ENCODE data around the gene SRRD. TPM values are rescaled to one million over a fixed set of nuclear protein-coding genes. Genes with fewer than 3 reads are reported as not detected.

The SRRD gene
- polyA plus RNA-seq, 1 experiment: 13.1 TPM

- no peaks in the 10 kb centered on the region for H3K27me3 ChIP-seq (ENCODE audit: control insufficient read depth, insufficient read depth, low read length)
- TF ChIP-seq CTCF (IDR thresholded peaks at IDR 0.05; ENCODE audit: insufficient read depth, low read depth, low read length): no peak
- CTCF ChIA-PET: interaction anchor here (0.5 to 1.2 kb wide), 3 partner anchors 24 to 184 kb away, joined by 3 to 4 read pairs (median 3); no protein-coding TSS in a partner anchor
- no peak overlapping the region for H3K4me3 ChIP-seq (ENCODE audit: low read depth, low read length)
- POLR2A ChIA-PET: interaction anchor here (0.6 to 0.7 kb wide), 2 partner anchors 15 to 85 kb away, joined by 3 read pairs; no protein-coding TSS in a partner anchor
- H3K36me3 ChIP-seq (ENCODE audit: control insufficient read depth, insufficient read depth, low read length): no peaks in the 10 kb centered on the region
- no peak for DNase-seq (ENCODE audit: low read depth)
These were observed 4.5 kb upstream of the SRRD start for GRCh38 chr22:26479043-26479791.

GRCh38 chr22:26479792-26480610 lies 3.7 kb upstream of the SRRD start:
- POLR2A ChIA-PET: no interaction called here
- no peak for TF ChIP-seq CTCF (IDR thresholded peaks at IDR 0.05; ENCODE audit: insufficient read depth, low read depth, low read length)
- CTCF ChIA-PET: interaction anchor here (1.0 to 1.5 kb wide), 4 partner anchors 16 to 115 kb away, joined by 3 to 4 read pairs (median 4); no protein-coding TSS in a partner anchor
- H3K36me3 ChIP-seq (ENCODE audit: control insufficient read depth, insufficient read depth, low read length): no peaks in the 10 kb centered on the region
- no peaks in the 10 kb centered on the region for H3K27me3 ChIP-seq (ENCODE audit: control insufficient read depth, insufficient read depth, low read length)
- DNase-seq (ENCODE audit: low read depth): no peak
- H3K4me3 ChIP-seq (ENCODE audit: low read depth, low read length): no peak overlapping the region

GRCh38 chr22:26480611-26480932 lies 3.1 kb upstream of the SRRD start:
- ChIA-PET POLR2A (no interaction called here), CTCF (interaction anchor here (1.3 to 1.5 kb wide), 2 partner anchors 17 to 19 kb away, joined by 3 to 4 read pairs; no protein-coding TSS in a partner anchor)
- H3K27me3 ChIP-seq (ENCODE audit: control insufficient read depth, insufficient read depth, low read length): no peaks in the 10 kb centered on the region
- H3K36me3 ChIP-seq (ENCODE audit: control insufficient read depth, insufficient read depth, low read length): no peaks in the 10 kb centered on the region
- no peak for TF ChIP-seq CTCF (IDR thresholded peaks at IDR 0.05; ENCODE audit: insufficient read depth, low read depth, low read length)
- DNase-seq (ENCODE audit: low read depth): no peak
- no peak overlapping the region for H3K4me3 ChIP-seq (ENCODE audit: low read depth, low read length)

GRCh38 chr22:26481112-26481693 lies 2.5 kb upstream of the SRRD start:
- no peaks in the 10 kb centered on the region for H3K27me3 ChIP-seq (ENCODE audit: control insufficient read depth, insufficient read depth, low read length)
- ChIA-PET CTCF (interaction anchor here (0.7 to 1.8 kb wide), 5 partner anchors 13 to 31 kb away, joined by 3 to 4 read pairs (median 4); partner anchors contain the start of gene TFIP11), POLR2A (no interaction called here)
- no peak for TF ChIP-seq CTCF (IDR thresholded peaks at IDR 0.05; ENCODE audit: insufficient read depth, low read depth, low read length)
- no peaks in the 10 kb centered on the region for H3K36me3 ChIP-seq (ENCODE audit: control insufficient read depth, insufficient read depth, low read length)
- no peak for DNase-seq (ENCODE audit: low read depth)
- H3K4me3 ChIP-seq (ENCODE audit: low read depth, low read length): no peak overlapping the region

GRCh38 chr22:26481694-26482093 lies 2.0 kb upstream of the SRRD start:
- ChIA-PET POLR2A (no interaction called here), CTCF (interaction anchor here (0.7 to 1.8 kb wide), 4 partner anchors 14 to 30 kb away, joined by 3 to 4 read pairs (median 4); partner anchors contain the start of gene TFIP11)
- no peak for DNase-seq (ENCODE audit: low read depth)
- no peak overlapping the region for H3K4me3 ChIP-seq (ENCODE audit: low read depth, low read length)
- no peaks in the 10 kb centered on the region for H3K27me3 ChIP-seq (ENCODE audit: control insufficient read depth, insufficient read depth, low read length)
- H3K36me3 ChIP-seq (ENCODE audit: control insufficient read depth, insufficient read depth, low read length): no peaks in the 10 kb centered on the region
- no peak for TF ChIP-seq CTCF (IDR thresholded peaks at IDR 0.05; ENCODE audit: insufficient read depth, low read depth, low read length)
